HG02759 (cell line): ENCODE data around the gene TGFBI.

Source experiments
- ATAC-seq: cut with Tn5 transposase; IDR thresholded peaks from one replicate; pipeline ENCODE4 v1.9.1; 2021; ENCODE audit warnings: mild to moderate bottlenecking, moderate library complexity; ENCODE audit not compliant: unreplicated experiment

The TGFBI gene

GRCh38 chr5:136084698-136085097, 55.9 kb downstream of the TGFBI start:
- no peak for ATAC-seq

GRCh38 chr5:136086783-136087566, 58.2 kb downstream of the TGFBI start:
- ATAC-seq = no peak

GRCh38 chr5:136087961-136088871, 59.4 kb downstream of the TGFBI start:
- no peak for ATAC-seq

GRCh38 chr5:136089791-136090190, 61.0 kb downstream of the TGFBI start:
- ATAC-seq = no peak

- no peak for ATAC-seq
Observed at GRCh38 chr5:136090319-136090718, 61.5 kb downstream of the TGFBI start.

- ATAC-seq = no peak
Observed at GRCh38 chr5:136094189-136094912, 65.6 kb downstream of the TGFBI start.

- no peak for ATAC-seq
Observed at GRCh38 chr5:136094913-136095641, 66.3 kb downstream of the TGFBI start.

GRCh38 chr5:136098176-136098575, 69.4 kb downstream of the TGFBI start:
- no peak for ATAC-seq

- no peak for ATAC-seq
Observed at GRCh38 chr5:136099870-136100269, 71.1 kb downstream of the TGFBI start.

- ATAC-seq = no peak
Observed at GRCh38 chr5:136101884-136102283, 73.1 kb downstream of the TGFBI start.

GRCh38 chr5:136103118-136103517, 74.3 kb downstream of the TGFBI start:
- ATAC-seq = peak; percentile 77

GRCh38 chr5:136104306-136104965, 75.6 kb downstream of the TGFBI start:
- ATAC-seq = no peak

- ATAC-seq = no peak
Observed at GRCh38 chr5:136106351-136107031, 77.7 kb downstream of the TGFBI start.

GRCh38 chr5:136108180-136108611, 79.4 kb downstream of the TGFBI start:
- ATAC-seq = peak; percentile 74

GRCh38 chr5:136108766-136109165, 80.0 kb downstream of the TGFBI start:
- no peak for ATAC-seq

GRCh38 chr5:136109453-136110135, 80.8 kb downstream of the TGFBI start:
- no peak for ATAC-seq
